HPDE6-E6E7 (cell line): ENCODE results near the gene TRABD.

ENCODE experiments used
- DNase-seq: peaks from one replicate; pipeline ENCODE4 v3.0.0; 2011; ENCODE audit warnings: missing footprints; ENCODE audit errors: extremely low spot score

The TRABD gene

GRCh38 chr22:50217543-50218152, 31.9 kb downstream of the TRABD start:
- no peak for DNase-seq

DNA sequence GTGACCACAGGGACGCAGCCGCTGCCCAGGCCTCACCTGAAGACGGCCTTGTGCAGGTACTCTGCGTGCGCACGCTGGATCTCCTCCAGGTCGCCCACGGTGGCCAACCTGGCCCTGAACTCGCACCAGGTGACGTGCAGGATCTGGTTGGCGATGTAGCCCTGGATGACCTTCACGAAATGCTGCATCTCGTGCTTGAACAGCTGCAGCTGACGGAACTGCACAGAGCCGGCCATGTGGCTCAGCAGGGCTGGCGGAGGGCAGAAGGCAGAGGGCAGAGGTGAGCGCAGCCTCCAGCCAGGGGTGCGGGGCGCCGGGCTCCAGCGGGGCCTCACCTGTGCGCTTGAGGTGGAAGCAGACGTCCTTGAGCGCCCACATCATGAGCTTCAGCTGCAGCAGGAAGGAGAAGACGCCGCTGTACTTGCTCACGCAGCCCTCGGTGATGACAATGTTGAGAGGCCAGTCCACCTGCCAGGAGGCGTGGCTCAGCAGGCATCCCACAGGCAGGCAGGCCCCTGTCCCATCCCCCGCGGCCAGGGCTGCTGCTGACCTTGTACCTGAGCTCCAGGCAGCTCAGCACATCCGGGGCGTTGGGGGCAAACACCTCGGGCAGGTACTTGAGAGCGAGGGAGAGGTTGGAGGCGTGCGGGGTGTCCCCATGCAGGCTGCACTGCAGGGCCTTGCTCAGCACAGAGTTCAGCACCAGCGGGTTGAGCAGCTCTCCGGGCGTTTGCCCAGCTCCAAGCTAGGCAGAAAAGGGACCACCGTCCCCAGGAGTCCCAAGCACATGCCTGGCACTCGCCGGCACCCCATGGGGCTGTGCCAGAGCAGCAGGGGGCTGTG, 32.7 kb downstream of the TRABD start:
- no peak for DNase-seq

DNA sequence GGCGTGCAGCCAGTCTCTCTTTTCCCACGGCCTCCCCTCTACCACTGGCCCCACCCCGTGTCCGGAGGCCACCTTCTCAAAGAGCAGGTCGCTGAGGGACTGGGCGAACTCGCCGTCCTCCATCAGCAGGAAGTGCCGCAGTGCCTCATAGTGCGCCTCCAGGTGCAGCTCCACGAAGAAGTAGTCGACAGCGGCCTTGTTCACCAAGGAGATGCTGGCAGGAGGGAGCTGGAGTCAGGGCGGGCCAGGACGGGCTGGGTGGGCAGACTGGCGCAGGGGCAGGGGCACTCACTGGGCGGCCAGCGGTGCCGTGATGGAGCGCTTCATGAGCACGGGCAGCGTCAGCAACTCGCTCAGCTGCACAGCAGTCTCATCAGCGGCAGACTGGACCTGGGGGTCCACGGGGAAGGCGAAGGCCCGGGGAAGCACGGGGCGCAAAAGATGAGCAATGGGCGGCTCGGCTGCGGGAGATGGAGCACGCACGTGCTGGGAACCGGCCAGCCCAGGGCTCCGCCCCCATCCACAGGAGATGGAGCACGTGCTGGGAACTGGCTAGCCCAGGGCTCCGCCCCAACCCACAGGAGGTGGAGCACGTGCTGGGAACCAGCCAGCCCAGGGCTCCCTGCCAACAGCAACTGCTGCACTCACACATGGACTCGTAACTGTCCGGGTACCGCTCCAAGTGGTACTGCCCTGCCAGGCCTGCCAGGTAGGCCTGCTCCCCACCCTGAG, 33.4 kb downstream of the TRABD start:
- no peak for DNase-seq

GRCh38 chr22:50219800-50220602, 34.3 kb downstream of the TRABD start:
- no peak for DNase-seq

GRCh38 chr22:50220603-50221409, 35.1 kb downstream of the TRABD start:
- no peak for DNase-seq

GRCh38 chr22:50221410-50222300, 35.9 kb downstream of the TRABD start:
- no peak for DNase-seq

- no peak for DNase-seq
Observed at GRCh38 chr22:50222508-50222907, 36.8 kb downstream of the TRABD start.

- no peak for DNase-seq
Observed at GRCh38 chr22:50224071-50224470, 38.4 kb downstream of the TRABD start.

GRCh38 chr22:50225200-50225969, 39.7 kb downstream of the TRABD start:
- no peak for DNase-seq

DNA sequence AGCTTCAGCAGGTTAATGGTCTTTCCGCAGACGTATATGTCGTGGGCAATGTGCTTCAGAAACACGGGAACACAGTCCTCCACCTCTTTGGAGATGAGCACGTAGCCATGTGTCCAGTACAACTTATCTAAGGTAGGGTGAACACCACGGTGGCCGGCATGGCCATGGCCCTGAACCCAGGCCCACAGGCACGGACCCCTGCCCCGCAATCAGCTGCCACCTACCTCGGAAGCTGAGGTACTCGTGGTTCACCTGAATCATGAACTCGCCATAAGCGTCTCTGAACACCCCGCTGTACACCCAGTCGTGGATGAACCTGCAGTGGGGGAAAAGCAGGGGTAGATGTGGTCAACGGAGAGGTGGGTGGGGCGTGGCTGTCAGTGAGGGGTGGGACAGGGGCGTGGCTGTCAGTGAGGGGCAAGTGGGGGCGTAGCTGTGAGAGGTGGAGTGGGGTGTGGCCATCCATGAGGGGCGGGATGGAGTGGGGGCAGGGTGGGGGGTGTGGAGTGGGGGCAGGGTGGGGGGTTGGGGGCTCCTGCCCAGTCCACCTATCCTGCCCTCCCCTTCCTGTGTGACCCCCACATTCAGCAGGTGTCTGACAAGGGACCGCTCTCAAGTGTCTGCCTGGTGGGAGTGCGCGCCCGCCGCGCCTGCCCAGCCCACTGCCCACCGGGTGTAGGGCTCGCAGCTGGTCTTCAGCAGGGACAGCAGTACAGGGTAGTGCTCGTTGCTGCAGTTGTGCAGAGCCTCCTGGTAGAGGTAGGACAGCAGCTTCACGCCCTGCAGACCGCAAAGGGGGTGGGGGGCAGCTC, 40.6 kb downstream of the TRABD start:
- DNase-seq = no peak

- DNase-seq = no peak
Observed at GRCh38 chr22:50226875-50227165, 41.1 kb downstream of the TRABD start.

- no peak for DNase-seq
Observed at GRCh38 chr22:50227579-50228215, 42.0 kb downstream of the TRABD start.

DNA sequence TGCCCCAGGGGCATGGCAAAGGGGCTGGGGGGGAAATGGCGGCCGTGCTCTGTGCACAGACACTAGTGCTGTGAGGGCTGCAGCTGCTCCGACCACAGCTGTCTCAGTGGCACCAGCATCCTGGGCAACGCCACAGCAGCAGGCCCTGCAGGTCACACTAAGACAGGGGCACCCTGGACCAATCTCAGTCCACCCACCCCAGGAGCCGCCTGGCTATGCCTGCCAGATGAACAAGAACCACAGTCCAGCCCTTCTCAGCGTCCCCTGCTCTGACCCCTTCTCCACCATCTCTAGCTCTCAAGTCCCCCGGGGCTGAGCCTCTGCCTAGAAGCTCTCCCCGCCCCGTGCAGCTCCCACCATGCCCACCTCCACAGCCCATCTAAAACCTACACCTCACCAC, 42.7 kb downstream of the TRABD start:
- DNase-seq = no peak

DNA sequence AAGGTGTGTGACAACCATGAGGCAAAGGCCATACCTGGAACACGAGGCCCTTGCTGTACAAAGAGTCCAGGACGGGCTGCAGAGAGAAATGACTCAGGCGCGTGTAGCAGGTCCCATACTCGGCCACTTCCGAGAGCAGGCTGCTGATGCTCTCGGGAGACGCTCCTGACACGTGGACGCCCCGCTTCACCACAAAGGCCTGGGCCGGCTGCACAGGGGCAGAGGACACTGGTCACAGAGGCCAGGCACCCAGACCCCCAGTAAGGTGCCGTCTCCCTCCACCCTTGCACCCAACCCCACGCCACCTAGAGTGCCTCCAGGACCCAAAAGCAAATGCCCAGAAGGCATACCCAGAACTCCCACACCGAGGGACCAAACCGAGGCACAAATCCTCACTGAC, 43.7 kb downstream of the TRABD start:
- DNase-seq = no peak

- no peak for DNase-seq
Observed at GRCh38 chr22:50232481-50233151, 46.9 kb downstream of the TRABD start.

- no peak for DNase-seq
Observed at GRCh38 chr22:50233223-50233622, 47.5 kb downstream of the TRABD start.

DNA sequence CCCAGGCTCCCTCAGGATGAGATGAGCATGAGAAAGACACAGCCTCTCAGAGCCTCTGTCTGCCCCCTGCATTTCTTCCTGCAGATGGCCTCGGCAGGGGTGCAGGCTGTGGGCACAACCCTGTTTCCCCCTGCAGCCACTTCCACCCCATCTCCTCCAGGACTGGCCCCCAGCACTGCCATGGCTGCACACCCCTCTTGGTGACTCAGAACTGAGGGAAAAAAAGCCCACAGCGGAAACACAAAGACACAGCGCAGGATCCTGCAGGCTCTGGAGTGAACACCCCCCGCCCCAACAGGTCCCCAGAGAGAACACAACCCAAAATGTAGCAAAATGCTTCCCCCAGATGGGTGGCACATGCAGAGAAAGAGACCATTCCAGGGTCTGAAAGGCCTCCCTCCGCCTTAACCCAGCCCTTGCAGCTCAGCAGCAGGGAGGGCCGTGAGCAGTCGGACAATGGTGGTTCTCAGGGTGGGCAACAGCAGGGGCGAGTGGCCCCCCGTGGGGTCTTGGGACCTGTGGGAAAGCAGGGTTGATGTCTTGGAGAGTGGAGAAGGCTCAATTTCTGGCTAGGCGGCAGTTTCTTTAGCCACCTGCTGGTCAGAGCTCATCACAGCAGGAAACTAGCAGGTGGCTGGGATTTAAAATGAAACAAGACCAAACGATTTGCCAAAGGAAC, 51.2 kb downstream of the TRABD start:
- DNase-seq = no peak
